ENCODE measurements around the gene SLC17A9.

Gene SLC17A9

DNA sequence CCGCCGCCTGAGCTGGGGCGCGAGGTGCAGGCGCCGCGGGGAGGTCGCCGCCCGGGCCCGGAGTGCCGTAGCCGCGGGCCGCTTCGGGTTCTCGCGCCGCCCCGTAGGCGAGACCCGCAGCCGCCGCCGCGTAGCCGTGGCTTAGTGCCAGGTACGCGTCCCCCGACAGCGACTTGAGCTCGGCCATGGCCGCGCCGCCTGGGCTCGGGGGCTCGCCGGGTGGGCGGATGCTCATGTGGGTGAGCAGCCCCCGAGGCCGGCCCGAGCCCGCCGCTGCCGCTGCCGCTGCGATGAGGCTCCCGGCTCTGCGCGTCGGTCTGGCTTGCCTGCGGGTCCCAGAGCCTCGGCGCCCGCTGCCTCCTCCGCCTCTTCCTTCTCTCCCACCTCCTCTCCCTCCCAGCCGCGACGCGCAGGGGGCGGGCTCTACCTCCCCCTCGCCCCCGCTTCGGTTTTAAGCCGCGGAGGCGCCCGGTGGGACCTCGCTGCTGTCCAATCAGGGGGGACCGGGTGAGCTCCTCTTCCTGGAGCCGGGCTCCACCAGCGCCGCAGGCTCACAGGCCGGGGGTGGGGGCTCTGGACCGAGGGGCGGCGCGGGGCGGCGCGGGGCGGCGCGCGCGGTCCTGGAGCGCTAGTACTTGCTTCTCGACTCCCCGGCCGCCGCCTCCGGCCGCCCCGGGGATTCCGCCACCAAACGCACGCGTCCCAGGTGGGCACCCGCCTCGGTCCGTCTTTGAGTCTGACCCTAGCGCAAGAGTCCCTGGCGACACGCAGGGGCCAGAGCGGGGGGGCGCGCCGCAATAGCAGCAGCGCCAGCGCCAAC, 54.2 kb downstream of the SLC17A9 start, which contains the start of gene BHLHE23:
TSS of gene BHLHE23 (minus strand) at position 425 of the 820 bp plus-strand sequence. CDS start at position 235, 190 bp downstream.
- DNase-seq = no peak

GRCh38 chr20:63007360-63007645, 54.8 kb downstream of the SLC17A9 start:
- DNase-seq = no peak

DNA sequence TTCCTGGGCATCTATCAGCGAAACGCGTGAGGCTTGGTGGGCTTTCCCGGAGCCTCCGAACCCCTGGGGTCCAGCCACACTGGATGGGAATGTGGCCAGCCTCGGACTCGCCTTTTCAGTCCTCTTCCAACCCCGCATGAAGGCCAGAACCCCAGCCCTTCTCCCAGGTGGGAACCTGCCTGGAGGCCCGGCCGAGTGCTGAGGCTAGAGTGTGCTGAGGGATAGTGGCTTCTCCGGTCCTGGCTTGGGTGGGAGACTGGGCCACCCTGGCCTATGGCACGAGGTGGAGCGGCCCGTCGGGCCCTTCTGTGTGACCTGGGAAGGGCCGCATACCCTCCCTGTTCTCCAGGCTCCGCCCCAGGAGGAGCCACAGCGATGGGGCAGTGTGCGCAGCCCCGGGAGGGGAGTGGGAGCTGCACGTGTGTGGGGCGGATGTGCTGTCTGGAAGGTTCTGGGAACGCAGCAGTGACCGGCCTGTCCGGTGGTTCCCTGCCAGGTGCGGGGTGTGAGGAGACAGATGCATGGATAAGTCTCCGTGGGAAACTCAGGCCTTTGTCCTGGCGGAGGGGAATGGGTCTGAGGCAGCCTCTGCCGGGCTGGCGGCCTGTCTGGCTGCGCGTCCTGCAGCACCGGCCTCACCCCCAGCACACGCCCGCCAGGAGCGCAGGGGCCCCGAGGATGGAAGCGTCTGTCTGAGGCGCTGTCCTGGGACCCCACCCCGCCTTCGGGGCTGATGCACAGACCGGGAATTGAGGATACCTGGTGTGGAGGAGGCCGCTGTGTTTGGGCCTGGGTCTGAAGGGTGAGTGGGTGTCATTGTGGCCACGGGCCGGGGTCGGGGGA, 55.4 kb downstream of the SLC17A9 start:
- DNase-seq = no peak

DNA sequence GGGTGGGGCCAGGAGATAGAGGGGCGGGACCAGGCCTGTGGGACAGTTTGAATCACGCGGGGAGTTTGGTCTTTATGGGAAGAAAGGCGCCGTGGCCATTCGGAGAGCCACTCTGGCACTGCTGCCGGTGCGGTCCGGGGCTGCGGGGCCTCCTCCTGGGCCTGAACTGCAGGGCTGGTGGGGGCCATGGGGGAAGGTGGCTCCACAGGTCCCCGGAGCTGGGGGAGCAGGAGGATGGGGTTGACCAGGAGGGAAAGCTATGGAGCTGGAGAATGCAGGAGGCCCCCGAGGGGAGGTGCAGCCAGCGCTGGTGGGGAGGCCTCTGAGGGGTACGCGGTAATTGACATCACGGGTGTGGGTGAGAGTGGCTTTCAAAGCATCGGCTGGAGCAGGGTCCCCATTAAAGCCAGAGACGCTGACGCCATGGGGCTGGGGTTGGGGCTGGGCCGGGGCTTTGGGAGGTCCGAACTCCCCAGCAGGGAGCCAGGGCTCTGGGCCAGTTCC, 56.1 kb downstream of the SLC17A9 start:
- DNase-seq = no peak

DNA sequence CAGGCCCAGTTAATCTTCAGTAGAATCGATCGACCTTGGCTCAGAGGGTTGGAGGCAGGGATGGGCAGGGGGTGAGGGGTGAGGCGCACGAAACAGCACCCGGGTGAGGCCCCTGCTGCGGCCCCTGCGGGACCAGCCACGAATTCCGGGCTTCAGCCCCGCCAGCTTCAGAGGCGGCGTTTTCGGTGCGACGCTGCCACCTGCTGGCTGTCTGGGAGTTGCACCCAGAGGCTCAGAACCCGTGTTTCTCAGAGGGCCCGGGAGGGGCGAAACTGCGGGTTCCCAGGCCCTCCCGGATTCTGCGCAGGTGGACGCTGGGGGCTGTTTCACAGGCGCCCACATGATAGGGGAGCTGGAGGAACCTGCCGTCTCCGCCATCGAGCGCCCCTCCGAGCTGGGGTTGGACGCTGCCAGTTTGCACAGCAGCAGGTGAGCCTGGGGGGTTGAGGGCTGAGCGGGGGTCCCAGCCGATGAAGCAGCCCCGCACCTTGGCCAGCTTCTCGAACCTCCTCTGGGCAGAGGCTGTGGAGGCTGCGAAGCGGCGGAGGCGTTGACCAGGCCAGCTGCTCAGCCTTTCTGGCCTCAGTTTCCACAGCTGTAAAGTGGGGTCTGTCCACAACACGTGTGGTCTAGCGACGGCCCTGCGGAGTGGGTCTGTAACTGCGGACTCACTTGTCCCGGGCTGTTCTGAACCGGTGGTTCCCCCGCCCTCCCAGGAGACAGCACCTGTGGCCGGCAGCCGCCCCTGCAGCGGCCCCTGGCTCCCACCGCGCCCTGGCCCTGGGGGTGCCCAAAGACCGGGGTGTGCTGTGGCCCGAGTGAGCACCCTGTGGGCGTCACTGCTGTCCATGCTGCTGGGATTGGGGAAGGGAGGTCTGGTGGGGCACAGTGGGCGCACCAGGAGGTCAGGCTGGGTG, 56.8 kb downstream of the SLC17A9 start:
- peak; percentile 33 for DNase-seq

GRCh38 chr20:63009988-63010769, 57.7 kb downstream of the SLC17A9 start:
- peak; percentile 10 for DNase-seq

DNA sequence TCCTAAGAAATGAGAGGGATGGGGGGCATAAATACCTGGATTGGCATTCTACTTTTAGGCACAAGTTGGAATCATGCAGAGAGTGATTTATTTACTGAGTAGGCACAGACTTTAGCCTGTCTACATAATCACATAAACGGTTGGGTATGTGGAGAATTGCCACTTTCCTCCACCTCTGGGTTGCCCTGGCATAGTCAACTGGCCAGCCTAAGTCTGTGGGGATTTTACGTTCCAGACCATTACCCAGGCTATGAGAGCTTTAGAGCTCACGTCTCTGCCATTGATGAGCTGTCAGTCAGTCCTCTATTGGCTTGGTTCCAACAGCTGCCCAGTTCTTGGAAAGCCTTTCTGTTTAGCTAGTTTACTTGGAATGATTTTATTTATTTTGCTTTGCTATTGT, 59.3 kb downstream of the SLC17A9 start:
- no peak for DNase-seq

GRCh38 chr20:63013207-63013606, 60.7 kb downstream of the SLC17A9 start:
- DNase-seq = no peak

DNA sequence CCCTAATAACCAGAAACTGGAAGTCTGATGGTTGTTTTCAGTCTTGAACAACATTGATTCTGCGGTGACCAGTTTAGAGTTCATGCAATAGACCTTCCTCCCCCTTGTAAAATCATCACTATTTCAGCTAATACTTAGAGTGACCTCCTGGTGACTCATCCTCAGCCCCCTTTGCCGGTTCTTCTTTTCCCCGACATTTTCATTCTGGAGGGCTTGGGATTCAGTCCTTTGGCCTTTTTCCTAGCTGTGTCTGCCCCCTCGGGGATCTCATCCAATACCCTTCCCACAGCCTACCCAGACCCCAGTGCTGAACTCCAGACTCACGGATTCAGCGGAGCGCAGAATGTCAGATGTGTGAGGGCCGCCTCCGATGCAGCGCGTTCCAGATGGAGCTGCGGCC, 61.8 kb downstream of the SLC17A9 start:
- no peak for DNase-seq

DNA sequence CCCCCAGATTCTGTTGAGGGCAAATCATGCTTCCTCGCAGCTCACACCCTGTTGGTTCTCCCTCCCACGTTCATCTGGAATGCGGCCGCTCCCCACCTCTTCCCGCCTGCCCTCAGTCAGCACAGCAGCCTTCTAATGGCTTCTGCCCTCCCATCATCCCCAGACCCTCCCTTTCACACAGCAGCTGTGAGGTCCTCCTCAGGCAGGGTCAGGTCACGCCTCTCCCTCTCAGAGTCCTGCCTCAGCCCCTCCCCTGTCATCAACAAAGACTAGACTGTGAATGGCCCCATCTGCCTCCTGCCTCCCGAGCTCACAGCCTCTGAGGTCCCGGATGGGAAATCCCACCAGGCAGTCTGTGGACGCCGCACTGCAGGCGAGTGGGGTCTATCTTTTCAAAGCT, 62.2 kb downstream of the SLC17A9 start:
- no peak for DNase-seq

DNA sequence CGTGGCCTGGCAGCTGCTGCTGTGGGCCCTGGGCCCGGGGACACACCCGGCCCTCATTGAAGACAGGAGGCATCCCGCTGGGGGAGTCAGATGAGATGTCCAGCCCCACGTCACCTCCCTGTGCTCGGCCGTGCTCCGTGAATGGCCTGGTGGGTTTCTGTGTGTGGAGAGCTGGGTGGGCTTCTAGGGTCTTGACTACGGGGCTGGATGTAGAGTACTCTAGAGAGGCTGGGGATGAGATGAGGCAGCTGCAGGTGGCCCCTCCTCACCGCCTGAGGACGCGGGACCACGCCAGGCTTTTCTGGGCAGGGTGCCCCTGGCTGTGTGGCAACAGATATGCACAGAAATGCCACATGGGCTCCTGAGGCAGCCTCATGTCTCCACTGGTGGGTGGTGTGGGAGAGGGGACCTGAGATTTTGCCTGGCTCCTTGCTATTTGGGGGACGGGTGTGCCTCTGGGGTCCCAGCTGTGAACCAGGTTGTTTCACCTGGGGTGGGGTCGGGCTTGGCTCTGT, 62.7 kb downstream of the SLC17A9 start:
- DNase-seq = no peak

DNA sequence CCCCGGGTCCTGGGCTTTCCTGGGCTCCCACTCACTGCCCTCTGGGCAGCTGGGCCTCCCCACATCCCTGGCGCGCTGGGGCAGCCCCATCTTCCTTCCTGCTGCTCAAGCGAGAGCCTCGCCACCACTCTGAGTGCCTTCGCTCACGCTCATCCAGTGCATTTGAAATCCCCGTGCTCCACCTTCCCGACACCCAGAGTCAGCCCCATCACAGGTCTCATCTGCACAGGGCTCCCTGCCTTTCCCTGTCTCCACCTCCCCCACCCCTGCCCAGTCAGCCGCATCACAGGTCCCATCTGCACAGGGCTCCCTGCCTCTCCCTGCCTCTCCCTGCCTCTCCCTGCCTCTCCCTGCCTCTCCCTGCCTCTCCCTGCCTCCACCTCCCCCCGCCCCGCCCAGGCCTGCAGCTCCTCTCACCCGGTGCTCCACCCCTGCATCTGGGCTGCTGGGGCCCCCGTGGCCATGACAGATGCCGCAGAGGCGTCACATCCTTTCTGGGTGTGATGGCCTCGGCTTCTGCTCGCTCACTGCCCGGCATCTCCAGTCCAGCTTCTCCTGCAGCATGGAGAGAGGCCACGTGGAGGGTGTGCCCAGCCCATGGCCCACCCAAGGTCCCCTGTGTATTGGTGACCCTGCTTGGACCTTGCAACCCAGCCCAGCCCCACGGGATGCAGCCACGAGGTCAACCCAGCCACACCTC, 63.3 kb downstream of the SLC17A9 start:
- DNase-seq = no peak

GRCh38 chr20:63016514-63017075, 64.1 kb downstream of the SLC17A9 start:
- no peak for DNase-seq

- DNase-seq = no peak
These were observed 64.7 kb downstream of the SLC17A9 start for GRCh38 chr20:63017076-63017825.

DNA sequence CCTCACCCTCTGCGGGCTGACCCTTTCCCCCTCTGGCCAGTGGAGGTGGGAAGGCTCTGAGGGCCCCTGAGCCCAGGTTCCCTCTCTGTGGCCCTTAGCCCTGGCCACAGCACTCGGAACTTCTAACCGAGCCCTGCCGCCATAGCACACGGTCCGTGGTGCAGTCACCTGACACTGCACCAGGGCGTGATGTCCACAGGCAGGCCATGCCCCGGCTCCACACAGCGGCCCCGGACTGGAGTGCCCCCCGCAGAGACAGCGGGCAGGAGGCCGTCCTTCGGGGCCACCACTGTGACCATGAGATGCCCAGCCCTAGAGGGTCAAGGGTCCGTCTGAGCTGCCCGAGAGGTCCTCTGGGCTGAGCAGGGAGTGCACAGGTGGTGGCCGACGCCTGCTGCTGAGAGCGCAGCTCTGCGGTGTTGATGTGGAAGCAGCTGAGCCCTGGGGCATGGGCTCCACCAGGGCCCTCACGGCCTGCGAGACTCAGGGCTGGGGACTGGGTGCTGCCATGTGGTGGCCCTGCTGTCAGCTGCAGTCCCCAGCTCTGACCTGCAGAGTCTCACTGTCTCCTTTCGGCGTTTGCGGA, 65.4 kb downstream of the SLC17A9 start:
- no peak for DNase-seq

All from MV-4-11 (cell line).